HEK293 (cell line): ENCODE data around the gene ACTN3.

Experiments
- GLIS2 ChIP-seq: fragments of 450-650 bp; formaldehyde crosslinking; IDR thresholded peaks from 2 replicates; pipeline ENCODE4 v1.5.1; 2016; ENCODE audit warnings: missing biosample characterization, missing genetic modification characterization
- HOXA7 ChIP-seq: sonication (generic); formaldehyde crosslinking; IDR thresholded peaks from 2 replicates; pipeline ENCODE4 v1.8.1; 2022; ENCODE audit warnings: missing genetic modification reagents, borderline replicate concordance
- HOXC10 ChIP-seq: sonication (generic); formaldehyde crosslinking; IDR thresholded peaks from 2 replicates; pipeline ENCODE4 v1.8.1; 2023; ENCODE audit warnings: mild to moderate bottlenecking, missing genetic modification reagents
- MEIS1 ChIP-seq: sonication (generic); formaldehyde crosslinking; IDR thresholded peaks from 2 replicates; pipeline ENCODE4 v1.8.1; 2022; ENCODE audit warnings: missing genetic modification reagents, mild to moderate bottlenecking, borderline replicate concordance
- RBAK ChIP-seq: fragments of 450-650 bp; formaldehyde crosslinking; IDR thresholded peaks from 2 replicates; pipeline ENCODE4 v1.5.1; 2016; ENCODE audit warnings: missing biosample characterization, missing genetic modification characterization
- SP3 ChIP-seq: fragments of 450-650 bp; formaldehyde crosslinking; IDR thresholded peaks from 2 replicates; pipeline ENCODE4 v1.5.1; 2016; ENCODE audit warnings: missing biosample characterization, missing genetic modification characterization
- TRIM28 ChIP-seq: IDR thresholded peaks from 2 replicates; pipeline ENCODE4 v1.6.1; 2011; ENCODE audit warnings: low read length, control low read depth, borderline replicate concordance
- WT1 ChIP-seq: fragments of 450-650 bp; formaldehyde crosslinking; IDR thresholded peaks from 2 replicates; pipeline ENCODE4 v1.5.1; 2016; ENCODE audit warnings: missing biosample characterization, missing genetic modification characterization
- ZNF133 ChIP-seq: fragments of 450-650 bp; formaldehyde crosslinking; IDR thresholded peaks from 2 replicates; pipeline ENCODE4 v1.5.1; 2016; ENCODE audit warnings: missing biosample characterization, missing genetic modification characterization
- ZNF157 ChIP-seq: fragments of 450-650 bp; formaldehyde crosslinking; IDR thresholded peaks from 2 replicates; pipeline ENCODE4 v1.5.1; 2016; ENCODE audit warnings: missing biosample characterization, missing genetic modification characterization
- ZNF169 ChIP-seq: fragments of 450-650 bp; formaldehyde crosslinking; IDR thresholded peaks from 2 replicates; pipeline ENCODE4 v1.5.1; 2016; ENCODE audit warnings: missing biosample characterization, missing genetic modification characterization
- ZNF174 ChIP-seq: fragments of 450-650 bp; formaldehyde crosslinking; IDR thresholded peaks from 2 replicates; pipeline ENCODE4 v1.5.0; 2017; ENCODE audit warnings: missing biosample characterization, mild to moderate bottlenecking, missing genetic modification characterization
- ZNF184 ChIP-seq: fragments of 450-650 bp; IDR thresholded peaks from 2 replicates; pipeline ENCODE4 v1.5.1; 2018; ENCODE audit warnings: missing biosample characterization, mild to moderate bottlenecking, missing genetic modification characterization
- ZNF202 ChIP-seq: fragments of 450-650 bp; formaldehyde crosslinking; IDR thresholded peaks from 2 replicates; pipeline ENCODE4 v1.5.1; 2016; ENCODE audit warnings: missing biosample characterization, missing genetic modification characterization, borderline replicate concordance
- ZNF211 ChIP-seq: fragments of 450-650 bp; formaldehyde crosslinking; IDR thresholded peaks from 2 replicates; pipeline ENCODE4 v1.5.1; 2016; ENCODE audit warnings: low read depth, missing biosample characterization, missing genetic modification characterization
- ZNF23 ChIP-seq: fragments of 450-650 bp; formaldehyde crosslinking; IDR thresholded peaks from 2 replicates; pipeline ENCODE4 v1.5.1; 2016; ENCODE audit warnings: missing biosample characterization, missing genetic modification characterization, borderline replicate concordance
- ZNF239 ChIP-seq: fragments of 450-650 bp; formaldehyde crosslinking; IDR thresholded peaks from 2 replicates; pipeline ENCODE4 v1.5.1; 2016; ENCODE audit warnings: missing biosample characterization, missing genetic modification characterization
- ZNF423 ChIP-seq: fragments of 450-650 bp; formaldehyde crosslinking; IDR thresholded peaks from 2 replicates; pipeline ENCODE4 v1.5.1; 2016; ENCODE audit warnings: missing biosample characterization, missing genetic modification characterization
- ZNF473 ChIP-seq: fragments of 450-650 bp; formaldehyde crosslinking; IDR thresholded peaks from 2 replicates; pipeline ENCODE4 v1.5.1; 2017; ENCODE audit warnings: missing biosample characterization, missing genetic modification characterization
- ZNF521 ChIP-seq: fragments of 450-650 bp; formaldehyde crosslinking; IDR thresholded peaks from 2 replicates; pipeline ENCODE4 v1.5.1; 2017; ENCODE audit warnings: missing biosample characterization, mild to moderate bottlenecking, missing genetic modification characterization
- ZNF585B ChIP-seq: fragments of 450-650 bp; formaldehyde crosslinking; IDR thresholded peaks from 2 replicates; pipeline ENCODE4 v1.5.1; 2016; ENCODE audit warnings: missing biosample characterization, missing genetic modification characterization
- ZNF701 ChIP-seq: fragments of 450-650 bp; formaldehyde crosslinking; IDR thresholded peaks from 2 replicates; pipeline ENCODE4 v1.5.1; 2016; ENCODE audit warnings: missing biosample characterization, missing genetic modification characterization
- ZNF785 ChIP-seq: fragments of 450-650 bp; formaldehyde crosslinking; IDR thresholded peaks from 2 replicates; pipeline ENCODE4 v1.5.1; 2016; ENCODE audit warnings: missing biosample characterization, missing genetic modification characterization
- ZSCAN23 ChIP-seq: fragments of 450-650 bp; formaldehyde crosslinking; IDR thresholded peaks from 2 replicates; pipeline ENCODE4 v1.5.1; 2016; ENCODE audit warnings: missing biosample characterization, missing genetic modification characterization
- ZSCAN30 ChIP-seq: fragments of 450-650 bp; IDR thresholded peaks from 2 replicates; pipeline ENCODE4 v1.5.1; 2018; ENCODE audit warnings: missing biosample characterization, mild to moderate bottlenecking, missing genetic modification characterization, moderate library complexity
- ZXDB ChIP-seq: fragments of 450-650 bp; formaldehyde crosslinking; IDR thresholded peaks from 2 replicates; pipeline ENCODE4 v1.5.1; 2016; ENCODE audit warnings: missing biosample characterization, missing genetic modification characterization
- TF ChIP-seq, protein P1 (sequence below): fragments of 450-650 bp; formaldehyde crosslinking; IDR thresholded peaks from 2 replicates; pipeline ENCODE4 v1.5.1; 2016; ENCODE audit warnings: missing biosample characterization, missing genetic modification characterization
- TF ChIP-seq, protein P2 (sequence below): fragments of 450-650 bp; formaldehyde crosslinking; IDR thresholded peaks from 2 replicates; pipeline ENCODE4 v1.5.1; 2017; ENCODE audit warnings: missing biosample characterization, missing genetic modification characterization
- TF ChIP-seq, protein P3 (sequence below): fragments of 450-650 bp; formaldehyde crosslinking; IDR thresholded peaks from 2 replicates; pipeline ENCODE4 v1.5.1; 2016; ENCODE audit warnings: missing biosample characterization, missing genetic modification characterization, low read depth
- TF ChIP-seq, protein P4 (sequence below): fragments of 450-650 bp; formaldehyde crosslinking; IDR thresholded peaks from 2 replicates; pipeline ENCODE4 v1.5.1; 2016; ENCODE audit warnings: missing biosample characterization, missing genetic modification characterization
- TF ChIP-seq, protein P5 (sequence below): fragments of 450-650 bp; formaldehyde crosslinking; optimal IDR thresholded peaks from 2 replicates; pipeline ENCODE3; 2016; ENCODE audit warnings: missing biosample characterization, mild to moderate bottlenecking, missing genetic modification characterization
- TF ChIP-seq, protein P6 (sequence below): fragments of 450-650 bp; formaldehyde crosslinking; IDR thresholded peaks from 2 replicates; pipeline ENCODE4 v1.5.1; 2016; ENCODE audit warnings: missing biosample characterization, missing genetic modification characterization

Gene ACTN3

DNA sequence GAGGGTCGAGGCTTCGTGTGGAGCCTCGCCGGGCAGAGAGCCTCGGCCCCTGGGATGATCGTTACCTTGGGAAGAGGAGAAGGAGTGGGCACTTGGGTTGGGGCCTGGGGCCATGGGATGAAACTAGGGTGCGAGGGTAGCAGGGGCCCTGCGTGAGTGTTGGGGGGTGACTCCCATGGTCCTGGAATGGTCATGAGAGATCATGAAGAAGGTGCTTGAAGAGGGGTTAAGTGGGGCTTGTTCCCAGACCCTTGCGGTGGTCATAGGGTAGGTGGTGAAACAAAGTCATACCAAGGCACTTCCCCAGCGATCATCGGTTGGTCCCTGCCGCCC is 46.6 kb downstream of the ACTN3 start (continued):
- TF ChIP-seq, protein P1, sequence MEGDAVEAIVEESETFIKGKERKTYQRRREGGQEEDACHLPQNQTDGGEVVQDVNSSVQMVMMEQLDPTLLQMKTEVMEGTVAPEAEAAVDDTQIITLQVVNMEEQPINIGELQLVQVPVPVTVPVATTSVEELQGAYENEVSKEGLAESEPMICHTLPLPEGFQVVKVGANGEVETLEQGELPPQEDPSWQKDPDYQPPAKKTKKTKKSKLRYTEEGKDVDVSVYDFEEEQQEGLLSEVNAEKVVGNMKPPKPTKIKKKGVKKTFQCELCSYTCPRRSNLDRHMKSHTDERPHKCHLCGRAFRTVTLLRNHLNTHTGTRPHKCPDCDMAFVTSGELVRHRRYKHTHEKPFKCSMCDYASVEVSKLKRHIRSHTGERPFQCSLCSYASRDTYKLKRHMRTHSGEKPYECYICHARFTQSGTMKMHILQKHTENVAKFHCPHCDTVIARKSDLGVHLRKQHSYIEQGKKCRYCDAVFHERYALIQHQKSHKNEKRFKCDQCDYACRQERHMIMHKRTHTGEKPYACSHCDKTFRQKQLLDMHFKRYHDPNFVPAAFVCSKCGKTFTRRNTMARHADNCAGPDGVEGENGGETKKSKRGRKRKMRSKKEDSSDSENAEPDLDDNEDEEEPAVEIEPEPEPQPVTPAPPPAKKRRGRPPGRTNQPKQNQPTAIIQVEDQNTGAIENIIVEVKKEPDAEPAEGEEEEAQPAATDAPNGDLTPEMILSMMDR (tag by site-specific recombination) = no peak
- TF ChIP-seq ZNF785 (tag by site-specific recombination) (no peak), ZNF239 (no peak), MEIS1 (CRISPR knock-in tag) (no peak), SP3 (no peak), ZNF211 (tag by site-specific recombination) (no peak), ZNF174 (tag by site-specific recombination) (no peak), WT1 (tag by site-specific recombination) (no peak), ZNF184 (no peak), RBAK (tag by site-specific recombination) (no peak), GLIS2 (tag by site-specific recombination) (peak; percentile 53), ZNF133 (tag by site-specific recombination) (no peak), ZNF521 (tag by site-specific recombination) (no peak), ZNF157 (tag by site-specific recombination) (no peak), ZNF23 (tag by site-specific recombination) (no peak), ZSCAN23 (tag by site-specific recombination) (no peak), ZSCAN30 (tag by site-specific recombination) (no peak), HOXC10 (CRISPR knock-in tag) (no peak), ZNF202 (tag by site-specific recombination) (no peak), HOXA7 (no peak), TRIM28 (no peak), ZNF701 (no peak), ZNF169 (no peak), ZXDB (tag by site-specific recombination) (no peak), ZNF473 (tag by site-specific recombination) (no peak), ZNF423 (tag by site-specific recombination) (no peak), ZNF585B (no peak)
- TF ChIP-seq, protein P2, sequence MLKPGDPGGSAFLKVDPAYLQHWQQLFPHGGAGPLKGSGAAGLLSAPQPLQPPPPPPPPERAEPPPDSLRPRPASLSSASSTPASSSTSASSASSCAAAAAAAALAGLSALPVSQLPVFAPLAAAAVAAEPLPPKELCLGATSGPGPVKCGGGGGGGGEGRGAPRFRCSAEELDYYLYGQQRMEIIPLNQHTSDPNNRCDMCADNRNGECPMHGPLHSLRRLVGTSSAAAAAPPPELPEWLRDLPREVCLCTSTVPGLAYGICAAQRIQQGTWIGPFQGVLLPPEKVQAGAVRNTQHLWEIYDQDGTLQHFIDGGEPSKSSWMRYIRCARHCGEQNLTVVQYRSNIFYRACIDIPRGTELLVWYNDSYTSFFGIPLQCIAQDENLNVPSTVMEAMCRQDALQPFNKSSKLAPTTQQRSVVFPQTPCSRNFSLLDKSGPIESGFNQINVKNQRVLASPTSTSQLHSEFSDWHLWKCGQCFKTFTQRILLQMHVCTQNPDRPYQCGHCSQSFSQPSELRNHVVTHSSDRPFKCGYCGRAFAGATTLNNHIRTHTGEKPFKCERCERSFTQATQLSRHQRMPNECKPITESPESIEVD (tag by site-specific recombination) = no peak
- TF ChIP-seq, protein P3, sequence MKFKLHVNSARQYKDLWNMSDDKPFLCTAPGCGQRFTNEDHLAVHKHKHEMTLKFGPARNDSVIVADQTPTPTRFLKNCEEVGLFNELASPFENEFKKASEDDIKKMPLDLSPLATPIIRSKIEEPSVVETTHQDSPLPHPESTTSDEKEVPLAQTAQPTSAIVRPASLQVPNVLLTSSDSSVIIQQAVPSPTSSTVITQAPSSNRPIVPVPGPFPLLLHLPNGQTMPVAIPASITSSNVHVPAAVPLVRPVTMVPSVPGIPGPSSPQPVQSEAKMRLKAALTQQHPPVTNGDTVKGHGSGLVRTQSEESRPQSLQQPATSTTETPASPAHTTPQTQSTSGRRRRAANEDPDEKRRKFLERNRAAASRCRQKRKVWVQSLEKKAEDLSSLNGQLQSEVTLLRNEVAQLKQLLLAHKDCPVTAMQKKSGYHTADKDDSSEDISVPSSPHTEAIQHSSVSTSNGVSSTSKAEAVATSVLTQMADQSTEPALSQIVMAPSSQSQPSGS (tag by site-specific recombination) = no peak
- TF ChIP-seq, protein P4, sequence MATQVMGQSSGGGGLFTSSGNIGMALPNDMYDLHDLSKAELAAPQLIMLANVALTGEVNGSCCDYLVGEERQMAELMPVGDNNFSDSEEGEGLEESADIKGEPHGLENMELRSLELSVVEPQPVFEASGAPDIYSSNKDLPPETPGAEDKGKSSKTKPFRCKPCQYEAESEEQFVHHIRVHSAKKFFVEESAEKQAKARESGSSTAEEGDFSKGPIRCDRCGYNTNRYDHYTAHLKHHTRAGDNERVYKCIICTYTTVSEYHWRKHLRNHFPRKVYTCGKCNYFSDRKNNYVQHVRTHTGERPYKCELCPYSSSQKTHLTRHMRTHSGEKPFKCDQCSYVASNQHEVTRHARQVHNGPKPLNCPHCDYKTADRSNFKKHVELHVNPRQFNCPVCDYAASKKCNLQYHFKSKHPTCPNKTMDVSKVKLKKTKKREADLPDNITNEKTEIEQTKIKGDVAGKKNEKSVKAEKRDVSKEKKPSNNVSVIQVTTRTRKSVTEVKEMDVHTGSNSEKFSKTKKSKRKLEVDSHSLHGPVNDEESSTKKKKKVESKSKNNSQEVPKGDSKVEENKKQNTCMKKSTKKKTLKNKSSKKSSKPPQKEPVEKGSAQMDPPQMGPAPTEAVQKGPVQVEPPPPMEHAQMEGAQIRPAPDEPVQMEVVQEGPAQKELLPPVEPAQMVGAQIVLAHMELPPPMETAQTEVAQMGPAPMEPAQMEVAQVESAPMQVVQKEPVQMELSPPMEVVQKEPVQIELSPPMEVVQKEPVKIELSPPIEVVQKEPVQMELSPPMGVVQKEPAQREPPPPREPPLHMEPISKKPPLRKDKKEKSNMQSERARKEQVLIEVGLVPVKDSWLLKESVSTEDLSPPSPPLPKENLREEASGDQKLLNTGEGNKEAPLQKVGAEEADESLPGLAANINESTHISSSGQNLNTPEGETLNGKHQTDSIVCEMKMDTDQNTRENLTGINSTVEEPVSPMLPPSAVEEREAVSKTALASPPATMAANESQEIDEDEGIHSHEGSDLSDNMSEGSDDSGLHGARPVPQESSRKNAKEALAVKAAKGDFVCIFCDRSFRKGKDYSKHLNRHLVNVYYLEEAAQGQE (tag by site-specific recombination) = no peak
- TF ChIP-seq, protein P5, sequence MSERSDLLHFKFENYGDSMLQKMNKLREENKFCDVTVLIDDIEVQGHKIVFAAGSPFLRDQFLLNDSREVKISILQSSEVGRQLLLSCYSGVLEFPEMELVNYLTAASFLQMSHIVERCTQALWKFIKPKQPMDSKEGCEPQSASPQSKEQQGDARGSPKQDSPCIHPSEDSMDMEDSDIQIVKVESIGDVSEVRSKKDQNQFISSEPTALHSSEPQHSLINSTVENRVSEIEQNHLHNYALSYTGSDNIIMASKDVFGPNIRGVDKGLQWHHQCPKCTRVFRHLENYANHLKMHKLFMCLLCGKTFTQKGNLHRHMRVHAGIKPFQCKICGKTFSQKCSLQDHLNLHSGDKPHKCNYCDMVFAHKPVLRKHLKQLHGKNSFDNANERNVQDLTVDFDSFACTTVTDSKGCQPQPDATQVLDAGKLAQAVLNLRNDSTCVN (tag by site-specific recombination) = peak; percentile 16
- TF ChIP-seq, protein P6, sequence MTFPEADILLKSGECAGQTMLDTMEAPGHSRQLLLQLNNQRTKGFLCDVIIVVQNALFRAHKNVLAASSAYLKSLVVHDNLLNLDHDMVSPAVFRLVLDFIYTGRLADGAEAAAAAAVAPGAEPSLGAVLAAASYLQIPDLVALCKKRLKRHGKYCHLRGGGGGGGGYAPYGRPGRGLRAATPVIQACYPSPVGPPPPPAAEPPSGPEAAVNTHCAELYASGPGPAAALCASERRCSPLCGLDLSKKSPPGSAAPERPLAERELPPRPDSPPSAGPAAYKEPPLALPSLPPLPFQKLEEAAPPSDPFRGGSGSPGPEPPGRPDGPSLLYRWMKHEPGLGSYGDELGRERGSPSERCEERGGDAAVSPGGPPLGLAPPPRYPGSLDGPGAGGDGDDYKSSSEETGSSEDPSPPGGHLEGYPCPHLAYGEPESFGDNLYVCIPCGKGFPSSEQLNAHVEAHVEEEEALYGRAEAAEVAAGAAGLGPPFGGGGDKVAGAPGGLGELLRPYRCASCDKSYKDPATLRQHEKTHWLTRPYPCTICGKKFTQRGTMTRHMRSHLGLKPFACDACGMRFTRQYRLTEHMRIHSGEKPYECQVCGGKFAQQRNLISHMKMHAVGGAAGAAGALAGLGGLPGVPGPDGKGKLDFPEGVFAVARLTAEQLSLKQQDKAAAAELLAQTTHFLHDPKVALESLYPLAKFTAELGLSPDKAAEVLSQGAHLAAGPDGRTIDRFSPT (tag by site-specific recombination) = no peak
